Thyroid gland (tissue), 4 donors: ENCODE measurements around the gene PCGF3. TPM values are rescaled to one million over a fixed set of nuclear protein-coding genes. Genes with fewer than 3 reads are reported as not detected.

Experiments
- DNase-seq, 2 donors: peaks; one replicate each; pipeline ENCODE4 v3.0.0-alpha.2; 2019
- H3K27ac ChIP-seq, 3 donors: fragments of 200-600 bp; sonication (generic); 1 replicate in 2 of 3; 2 replicates in 1 of 3; pipeline ENCODE4 v1.5.1; 2016 to 2019; ENCODE audit warnings: mild to moderate bottlenecking in 1 of 3, moderate library complexity in 1 of 3
- H3K27me3 ChIP-seq: fragments of 200-600 bp; sonication (generic); one replicate; pipeline ENCODE4 v1.5.1; 2019
- H3K36me3 ChIP-seq, 2 donors: fragments of 200-600 bp; sonication (generic); one replicate each; pipeline ENCODE4 v1.5.1; 2016 to 2019
- H3K4me1 ChIP-seq, 2 donors: fragments of 200-600 bp; sonication (generic); one replicate each; pipeline ENCODE4 v1.5.1; 2017 to 2019
- H3K4me3 ChIP-seq, 3 donors: fragments of 200-600 bp; sonication (generic); replicated peaks in 1 of 3; 1 replicate in 2 of 3; 2 replicates in 1 of 3; pipeline ENCODE4 v1.5.1; 2016; ENCODE audit warnings: mild to moderate bottlenecking in 1 of 3
- H3K9me3 ChIP-seq: fragments of 200-600 bp; sonication (generic); one replicate; pipeline ENCODE4 v1.5.1; 2017
- CTCF ChIP-seq, 6 experiments: fragments of 200-600 bp in 3 of 6; fragments of 450-650 bp in 3 of 6; sonication (generic) in 3 of 6; IDR thresholded peaks; one replicate each; pipeline ENCODE4 v1.5.1; 2016 to 2019; ENCODE audit warnings: antibody characterized with exemption in 6 of 6, mild to moderate bottlenecking in 2 of 6, inconsistent platforms in 1 of 6, moderate library complexity in 1 of 6
- POLR2A ChIP-seq, 2 donors: fragments of 450-650 bp; IDR thresholded peaks; one replicate each; pipeline ENCODE4 v1.6.1; 2017; ENCODE audit warnings: antibody characterized with exemption in 2 of 2, mild to moderate bottlenecking in 2 of 2, moderate library complexity in 1 of 2
- WGBS, 2 donors: methylation state at CpG; one replicate each; pipeline ENCODE4 v1.1.5; 2017; 5-methylcytosine and 5-hydroxymethylcytosine counted together
- intact Hi-C: fragments of 100-400 bp; cut with DNase I; formaldehyde crosslinking; loops from one replicate; pipeline ENCODE4 v1.15.1; 2023
- total RNA-seq, 4 donors: library from RNA; depleted of rRNA; stranded (reverse); fragments of >200 nt; gene quantifications; one replicate each; pipeline ENCODE4 v1.2.3, GENCODE V29; 2016

PCGF3 gene
- total RNA-seq, 4 donors from 2014 or later: 41.4 to 60.0 (median 50.2) TPM

GRCh38 chr4:760616-761015, 55.0 kb downstream of the PCGF3 start:
- TF ChIP-seq POLR2A (IDR thresholded peaks at IDR 0.05): no peak
- TF ChIP-seq CTCF (IDR thresholded peaks at IDR 0.05): no peak
- Histone ChIP-seq H3K27me3 (no peaks in the 10 kb centered on the region), H3K36me3 (peaks cover 19 to 23% of the 10 kb centered on the region in 2 donors), H3K4me3 (no peak overlapping the region), H3K4me1 (no peaks in the 10 kb centered on the region), H3K9me3 (no peaks in the 10 kb centered on the region), H3K27ac (no peak overlapping the region)
- DNase-seq: no peak
- 93 to 95% methylated on average over 21 of the region's 21 CpGs for WGBS, 2 donors
- intact Hi-C loops: no loop called here

DNA sequence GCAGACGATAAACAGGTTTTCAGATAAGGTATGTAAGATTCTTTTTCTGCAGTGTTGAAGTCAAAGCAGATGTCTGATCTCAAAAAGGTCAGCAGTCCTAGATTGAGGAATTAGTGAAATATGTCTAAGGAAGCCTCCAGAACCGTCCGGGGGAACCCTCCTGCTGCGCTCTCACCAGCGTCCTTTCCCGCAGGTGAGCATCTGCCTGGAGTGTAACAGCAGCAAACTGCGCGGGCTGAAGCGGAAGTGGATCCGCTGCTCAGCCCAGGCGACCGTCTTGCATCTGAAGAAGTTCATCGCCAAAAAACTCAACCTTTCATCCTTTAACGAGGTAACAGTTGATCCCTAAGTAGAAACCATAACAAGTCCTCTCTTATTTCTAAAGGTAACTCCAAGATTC, 55.5 kb downstream of the PCGF3 start:
- no peak overlapping the region for H3K4me3 ChIP-seq
- peaks cover 24 to 27% of the 10 kb centered on the region in 2 donors for H3K36me3 ChIP-seq
- intact Hi-C loops: no loop called here
- H3K27me3 ChIP-seq: no peaks in the 10 kb centered on the region
- H3K27ac ChIP-seq: no peak overlapping the region
- no peaks in the 10 kb centered on the region for H3K4me1 ChIP-seq
- WGBS, 2 donors: 94 to 97% methylated on average over 14 of the region's 14 CpGs
- TF ChIP-seq POLR2A (IDR thresholded peaks at IDR 0.05) (no peak), CTCF (IDR thresholded peaks at IDR 0.05) (no peak)
- DNase-seq: no peak
- no peaks in the 10 kb centered on the region for H3K9me3 ChIP-seq

GRCh38 chr4:761739-762138, 56.1 kb downstream of the PCGF3 start:
- no peaks in the 10 kb centered on the region for H3K27me3 ChIP-seq
- H3K9me3 ChIP-seq: no peaks in the 10 kb centered on the region
- no peak overlapping the region for H3K27ac ChIP-seq
- no peaks in the 10 kb centered on the region for H3K4me1 ChIP-seq
- H3K36me3 ChIP-seq: peaks cover 28 to 34% of the 10 kb centered on the region in 2 donors
- H3K4me3 ChIP-seq: no peak overlapping the region
- intact Hi-C loops: no loop called here
- 92 to 95% methylated on average over 14 of the region's 14 CpGs for WGBS, 2 donors
- no peak for TF ChIP-seq CTCF (IDR thresholded peaks at IDR 0.05)
- no peak for TF ChIP-seq POLR2A (IDR thresholded peaks at IDR 0.05)
- no peak for DNase-seq

DNA sequence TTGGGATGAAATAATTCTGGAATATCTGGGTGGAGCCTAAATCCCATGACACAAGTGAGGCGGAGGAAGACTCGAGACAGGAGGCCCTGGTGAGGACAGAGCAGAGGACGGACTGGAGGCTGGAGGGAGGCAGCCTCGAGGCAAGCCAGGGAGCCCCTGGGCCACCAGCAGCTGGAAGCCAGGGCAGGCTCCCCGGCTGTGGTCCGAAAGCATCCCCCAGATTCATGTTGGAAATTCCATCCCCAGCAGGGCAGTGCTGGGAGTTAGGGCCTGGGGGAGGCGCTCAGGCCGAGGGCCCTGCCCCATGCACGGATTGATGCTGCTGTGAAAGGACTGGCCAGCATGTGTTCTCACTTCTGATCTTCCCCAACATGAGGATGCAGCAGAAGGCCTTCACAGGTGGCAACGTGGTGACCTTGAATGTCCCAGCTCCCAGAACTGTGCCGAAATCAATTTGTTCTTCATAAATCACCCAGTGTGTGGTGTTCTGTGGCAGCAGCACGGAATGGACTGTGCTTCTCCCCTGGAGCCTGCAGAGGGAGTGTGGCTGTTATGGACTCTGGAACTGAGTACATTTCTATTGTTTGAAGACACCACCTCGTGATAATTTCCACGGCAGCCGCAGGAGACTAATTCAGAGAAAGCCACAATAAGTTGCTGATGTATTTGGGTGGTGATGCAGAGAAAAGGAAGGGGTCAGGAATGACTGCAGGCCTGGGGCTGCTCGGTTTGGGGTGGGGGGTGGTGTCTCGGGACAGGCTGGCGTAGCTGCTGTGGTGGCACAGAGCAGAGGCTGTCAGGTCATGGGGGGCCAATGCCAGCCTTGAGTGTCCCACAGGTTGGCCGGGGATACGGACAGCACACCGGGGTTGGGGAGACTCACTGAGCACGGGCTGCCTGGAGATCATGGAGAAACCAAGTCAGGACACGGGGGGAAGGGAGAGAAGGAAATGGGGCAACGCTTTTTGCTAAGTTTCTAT, 56.9 kb downstream of the PCGF3 start:
- Histone ChIP-seq H3K4me3 (no peak overlapping the region), H3K4me1 (no peaks in the 10 kb centered on the region), H3K27ac (no peak overlapping the region), H3K9me3 (no peaks in the 10 kb centered on the region), H3K36me3 (peaks cover 33 to 39% of the 10 kb centered on the region in 2 donors), H3K27me3 (no peaks in the 10 kb centered on the region)
- TF ChIP-seq POLR2A (IDR thresholded peaks at IDR 0.05) (no peak), CTCF (IDR thresholded peaks at IDR 0.05) (no peak)
- WGBS, 2 donors: 91 to 94% methylated on average over 24 of the region's 24 CpGs
- DNase-seq: no peak
- intact Hi-C loops: no loop called here

GRCh38 chr4:763191-763810, 57.7 kb downstream of the PCGF3 start:
- DNase-seq: no peak
- no peak for TF ChIP-seq POLR2A (IDR thresholded peaks at IDR 0.05)
- TF ChIP-seq CTCF (IDR thresholded peaks at IDR 0.05): no peak
- Histone ChIP-seq H3K27ac (no peak overlapping the region), H3K36me3 (peaks cover 33 to 39% of the 10 kb centered on the region in 2 donors), H3K4me3 (no peak overlapping the region), H3K4me1 (no peaks in the 10 kb centered on the region), H3K27me3 (no peaks in the 10 kb centered on the region), H3K9me3 (no peaks in the 10 kb centered on the region)
- intact Hi-C loops: no loop called here
- 95 to 97% methylated on average over 23 of the region's 23 CpGs for WGBS, 2 donors
